OCI-LY3 (cell line): ENCODE data around the gene GPC3.

Experiments used
- H2AFZ ChIP-seq: fragments of 200-600, 300-600 bp; shearing (Covaris generic); 2 replicates; pipeline ENCODE4 v1.6.0; 2014; ENCODE audit warnings: antibody characterized with exemption, low read depth, low read length
- H3K27ac ChIP-seq: fragments of 200-600, 300-600 bp; sonication (generic); 2 replicates; pipeline ENCODE4 v1.5.1; 2014; ENCODE audit warnings: mild to moderate bottlenecking, low read length, moderate library complexity, mixed read lengths
- H3K27me3 ChIP-seq: fragments of 200-600, 300-600 bp; sonication (generic); 2 replicates; pipeline ENCODE4 v1.6.1; 2014; ENCODE audit warnings: low read depth, low read length, mixed read lengths
- H3K36me3 ChIP-seq: fragments of 200-600, 300-600 bp; sonication (generic); replicated peaks from 2 replicates; pipeline ENCODE3; 2014; ENCODE audit warnings: low read depth, low read length, mixed read lengths
- H3K4me1 ChIP-seq: fragments of 300-600, 200-600 bp; sonication (generic); 2 replicates; pipeline ENCODE4 v1.6.1; 2014; ENCODE audit warnings: low read length, mixed read lengths
- H3K4me2 ChIP-seq: fragments of 200-600, 300-600 bp; sonication (generic); 2 replicates; pipeline ENCODE4 v1.6.1; 2014; ENCODE audit warnings: low read length, mixed read lengths
- H3K4me3 ChIP-seq: fragments of 300-600, 200-600 bp; sonication (generic); 2 replicates; pipeline ENCODE4 v1.5.1; 2014; ENCODE audit warnings: antibody characterized with exemption, mild to moderate bottlenecking, low read length, moderate library complexity
- H3K79me2 ChIP-seq: fragments of 300-600, 200-600 bp; shearing (Covaris generic); 2 replicates; pipeline ENCODE4 v1.6.1; 2014; ENCODE audit warnings: mild to moderate bottlenecking, low read length, mixed read lengths
- H3K9ac ChIP-seq: fragments of 300-600, 200-600 bp; shearing (Covaris generic); 2 replicates; pipeline ENCODE4 v1.6.0; 2014; ENCODE audit warnings: mild to moderate bottlenecking, low read length, moderate library complexity
- H3K9me3 ChIP-seq: fragments of 200-600, 300-600 bp; shearing (Covaris generic); 2 replicates; pipeline ENCODE4 v1.6.1; 2014; ENCODE audit warnings: low read length, mixed read lengths; ENCODE audit not compliant: insufficient read depth
- H4K20me1 ChIP-seq: fragments of 200-600, 300-600 bp; sonication (generic); 2 replicates; pipeline ENCODE4 v1.6.1; 2016; ENCODE audit warnings: low read length, mixed read lengths; ENCODE audit not compliant: insufficient read depth
- CTCF ChIP-seq: fragments of 200-600, 300-600 bp; sonication (generic); IDR thresholded peaks from 2 replicates; pipeline ENCODE4 v1.5.1; 2014; ENCODE audit warnings: antibody characterized with exemption, low read length, low read depth
- EZH2phosphoT487 ChIP-seq: fragments of 200-600 bp; shearing (Covaris generic); IDR thresholded peaks from 2 replicates; pipeline ENCODE4 v1.6.1; 2018; ENCODE audit warnings: antibody characterized with exemption, mixed run types, low read depth

GPC3 gene

DNA sequence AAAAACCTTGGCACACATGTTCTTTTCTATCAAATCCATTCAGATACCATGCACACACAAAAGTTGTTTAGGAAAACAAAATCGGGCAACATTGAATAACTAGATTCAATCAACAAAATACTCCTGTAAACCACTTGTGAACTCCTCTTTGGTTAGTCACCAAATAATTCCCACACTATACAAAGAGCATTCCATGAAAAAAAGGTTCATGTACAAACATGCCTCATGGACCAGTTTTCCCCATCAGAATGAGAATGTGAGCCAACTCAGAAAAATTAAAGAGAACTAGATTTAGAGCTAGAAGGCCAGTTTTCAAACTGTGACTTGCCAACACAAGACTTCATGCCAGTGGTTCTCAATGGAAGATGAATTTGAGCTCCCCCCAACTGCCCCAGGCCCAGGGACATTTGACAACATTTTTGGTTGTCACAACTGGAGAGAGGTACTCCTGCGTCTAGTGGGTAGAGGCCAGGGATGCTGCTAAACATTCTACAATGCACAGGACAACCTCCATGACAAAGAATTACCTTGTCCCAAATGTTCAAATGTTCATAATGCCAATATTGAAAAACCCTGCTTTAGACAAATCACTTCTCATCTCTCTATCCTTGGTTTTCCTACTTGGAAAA, 55.4 kb downstream of the GPC3 start:
- Histone ChIP-seq H3K27ac (no peak overlapping the region), H3K4me3 (no peak overlapping the region), H3K9me3 (no peaks in the 10 kb centered on the region), H3K4me2 (no peak overlapping the region), H2AFZ (no peak overlapping the region), H3K9ac (no peak overlapping the region), H3K27me3 (no peaks in the 10 kb centered on the region), H3K79me2 (no peaks in the 10 kb centered on the region), H3K36me3 (no peaks in the 10 kb centered on the region), H4K20me1 (no peaks in the 10 kb centered on the region), H3K4me1 (no peaks in the 10 kb centered on the region)
- no peak for TF ChIP-seq CTCF
- TF ChIP-seq EZH2phosphoT487 = no peak

DNA sequence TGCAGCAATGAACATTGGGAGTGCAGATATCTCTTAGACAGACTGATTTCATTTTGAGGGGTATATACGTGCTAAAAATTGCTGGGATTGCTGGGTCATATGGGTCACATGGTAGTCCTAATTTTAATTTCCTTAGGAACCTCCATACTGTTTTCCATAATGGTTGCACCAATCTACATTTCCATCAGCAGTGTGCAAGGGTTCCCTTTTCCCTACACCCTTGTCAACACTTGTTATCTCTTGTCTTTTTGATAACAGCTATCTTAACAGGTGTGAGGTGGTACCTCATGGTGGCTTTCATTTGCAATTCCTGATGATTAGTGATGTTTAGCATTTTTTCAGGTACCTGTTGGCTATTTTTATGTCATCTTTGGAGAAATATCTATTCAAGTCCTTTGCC, 57.0 kb downstream of the GPC3 start:
- Histone ChIP-seq H3K27me3 (no peaks in the 10 kb centered on the region), H3K36me3 (no peaks in the 10 kb centered on the region), H4K20me1 (no peaks in the 10 kb centered on the region), H2AFZ (no peak overlapping the region), H3K4me3 (no peak overlapping the region), H3K4me2 (no peak overlapping the region), H3K79me2 (no peaks in the 10 kb centered on the region), H3K9me3 (no peaks in the 10 kb centered on the region), H3K27ac (no peak overlapping the region), H3K4me1 (no peaks in the 10 kb centered on the region), H3K9ac (no peak overlapping the region)
- TF ChIP-seq EZH2phosphoT487 (no peak), CTCF (no peak)

DNA sequence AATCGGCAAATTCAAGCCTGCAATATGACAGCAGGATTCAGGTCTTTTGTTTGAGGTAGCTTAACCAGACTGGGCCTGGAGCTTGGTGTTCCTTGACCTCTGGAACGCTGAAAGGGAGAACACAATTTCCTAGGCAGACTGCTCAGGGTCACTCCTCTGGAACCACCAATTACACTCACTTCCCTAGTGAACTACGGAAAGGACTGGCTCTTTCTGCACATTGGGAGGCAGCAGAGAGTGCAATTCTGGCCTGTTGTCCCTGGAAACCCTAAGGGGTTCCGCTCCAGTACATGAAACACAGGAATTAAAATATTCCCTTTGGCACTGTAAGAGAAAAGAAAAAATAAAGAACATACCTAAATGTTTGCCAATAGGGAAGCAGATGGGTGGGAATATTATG, 58.6 kb downstream of the GPC3 start:
- Histone ChIP-seq H3K27ac (no peak overlapping the region), H3K4me3 (no peak overlapping the region), H3K4me2 (no peak overlapping the region), H3K9ac (no peak overlapping the region), H3K4me1 (peaks cover 3% of the 10 kb centered on the region), H3K27me3 (no peaks in the 10 kb centered on the region), H4K20me1 (no peaks in the 10 kb centered on the region), H2AFZ (no peak overlapping the region), H3K36me3 (no peaks in the 10 kb centered on the region), H3K79me2 (no peaks in the 10 kb centered on the region), H3K9me3 (no peaks in the 10 kb centered on the region)
- TF ChIP-seq EZH2phosphoT487 (no peak), CTCF (no peak)

- H3K4me1 ChIP-seq = peaks cover 10% of the 10 kb centered on the region
- H3K36me3 ChIP-seq = no peaks in the 10 kb centered on the region
- no peaks in the 10 kb centered on the region for H3K9me3 ChIP-seq
- no peaks in the 10 kb centered on the region for H3K27me3 ChIP-seq
- no peak overlapping the region for H3K4me3 ChIP-seq
- no peaks in the 10 kb centered on the region for H3K79me2 ChIP-seq
- H4K20me1 ChIP-seq = no peaks in the 10 kb centered on the region
- no peak overlapping the region for H3K27ac ChIP-seq
- TF ChIP-seq CTCF = no peak
- no peak for TF ChIP-seq EZH2phosphoT487
- H3K9ac ChIP-seq = no peak overlapping the region
- no peak overlapping the region for H2AFZ ChIP-seq
- no peak overlapping the region for H3K4me2 ChIP-seq
Measured at GRCh38 chrX:133926099-133926498, 59.3 kb downstream of the GPC3 start.
